HepG2 (cell line): ENCODE results near the gene PFN1. TPM values are rescaled to one million over a fixed set of nuclear protein-coding genes. Genes with fewer than 3 reads are reported as not detected.

Source experiments
- FOXK2 ChIP-seq: fragments of 450-650 bp; IDR thresholded peaks from 2 replicates; pipeline ENCODE4 v1.6.1; 2016
- GATAD2A ChIP-seq: IDR thresholded peaks from 2 replicates; pipeline ENCODE4 v1.6.1; 2016
- HNRNPH1 ChIP-seq: fragments of 200-400 bp; formaldehyde crosslinking; optimal IDR thresholded peaks from 2 replicates; pipeline ENCODE3; 2017; ENCODE audit warnings: mild to moderate bottlenecking, low read depth, low read length
- HNRNPK ChIP-seq: fragments of 200-400 bp; formaldehyde crosslinking; IDR thresholded peaks from 2 replicates; pipeline ENCODE4 v1.6.1; 2018; ENCODE audit warnings: low read length, low read depth, moderate library complexity, mild to moderate bottlenecking; ENCODE audit not compliant: poor library complexity, severe bottlenecking
- KLF13 ChIP-seq: sonication (generic); formaldehyde crosslinking; IDR thresholded peaks from 2 replicates; pipeline ENCODE4 v1.4.0; 2020; ENCODE audit warnings: mild to moderate bottlenecking, missing genetic modification reagents
- POLR2A ChIP-seq, 2 experiments: IDR thresholded peaks; 2 replicates each; pipeline ENCODE4 v1.6.1; 2011; ENCODE audit warnings: low read depth in 2 of 2, low read length in 2 of 2, mild to moderate bottlenecking in 1 of 2, moderate library complexity in 1 of 2; ENCODE audit not compliant: insufficient read depth in 1 of 2
- PTBP1 ChIP-seq: fragments of 200-400 bp; formaldehyde crosslinking; IDR thresholded peaks from 2 replicates; pipeline ENCODE4 v1.6.1; 2018; ENCODE audit warnings: low read length, low read depth; ENCODE audit not compliant: poor library complexity, severe bottlenecking
- RORA ChIP-seq: sonication (generic); formaldehyde crosslinking; IDR thresholded peaks from 2 replicates; pipeline ENCODE4 v1.5.0; 2020; ENCODE audit warnings: mild to moderate bottlenecking, missing genetic modification reagents, moderate library complexity
- SNAI1 ChIP-seq: sonication (generic); formaldehyde crosslinking; IDR thresholded peaks from 2 replicates; pipeline ENCODE4 v1.5.0; 2020; ENCODE audit warnings: mild to moderate bottlenecking, missing genetic modification reagents, borderline replicate concordance
- THAP11 ChIP-seq: IDR thresholded peaks from 2 replicates; pipeline ENCODE4 v1.6.1; 2016; ENCODE audit warnings: missing biosample characterization, missing genetic modification reagents
- TRIM24 ChIP-seq: sonication (generic); formaldehyde crosslinking; IDR thresholded peaks from 2 replicates; pipeline ENCODE4 v1.8.0; 2022; ENCODE audit warnings: mild to moderate bottlenecking, missing genetic modification reagents
- U2AF2 ChIP-seq: fragments of 200-400 bp; formaldehyde crosslinking; IDR thresholded peaks from 2 replicates; pipeline ENCODE4 v1.6.1; 2017; ENCODE audit warnings: low read depth, mild to moderate bottlenecking, low read length
- ZNF235 ChIP-seq: sonication (generic); formaldehyde crosslinking; IDR thresholded peaks from 2 replicates; pipeline ENCODE4 v1.8.1; 2023; ENCODE audit warnings: mild to moderate bottlenecking, missing genetic modification reagents, borderline replicate concordance
- ZNF564 ChIP-seq: sonication (generic); formaldehyde crosslinking; IDR thresholded peaks from 2 replicates; pipeline ENCODE4 v1.8.1; 2023; ENCODE audit warnings: mild to moderate bottlenecking, missing genetic modification reagents
- polyA plus RNA-seq, 8 experiments: library from polyadenylated mRNA; depleted of rRNA in 3 of 8; stranded (reverse) in 7 of 8; unstranded in 1 of 8; fragments of >200 nt; fragmentation: Illumina TruSeq in 4 of 8; extraction: Trizol in 4 of 8; gene quantifications; 2 replicates each; pipeline versions ENCODE4 v1.2.1 to v1.2.3, GENCODE V29; 2011 to 2016; ENCODE audit warnings: low read depth in 4 of 8, missing spikeins in 1 of 8, mixed read lengths in 1 of 8; ENCODE audit not compliant: insufficient read depth in 1 of 8
- total RNA-seq, 5 experiments: library from RNA; depleted of rRNA; stranded (reverse); fragments of >200 nt; fragmentation: Illumina TruSeq; extraction: Trizol; gene quantifications; 2 replicates each; pipeline ENCODE4 v1.2.3, GENCODE V29; 2016; ENCODE audit warnings: low read depth in 1 of 5
- TF ChIP-seq, protein P1 (sequence below): sonication (generic); formaldehyde crosslinking; IDR thresholded peaks from 2 replicates; pipeline ENCODE4 v1.4.0; 2020; ENCODE audit warnings: mild to moderate bottlenecking, missing genetic modification reagents
- TF ChIP-seq, protein P2 (sequence below): sonication (generic); formaldehyde crosslinking; IDR thresholded peaks from 2 replicates; pipeline ENCODE4 v1.5.0; 2020; ENCODE audit warnings: mild to moderate bottlenecking, missing genetic modification reagents, borderline replicate concordance
- TF ChIP-seq, protein P3 (sequence below): sonication (generic); formaldehyde crosslinking; IDR thresholded peaks from 2 replicates; pipeline ENCODE4 v1.8.0; 2022; ENCODE audit warnings: mild to moderate bottlenecking, missing genetic modification reagents, moderate library complexity
- TF ChIP-seq, protein P4 (sequence below): sonication (generic); formaldehyde crosslinking; IDR thresholded peaks from 2 replicates; pipeline ENCODE4 v1.4.0; 2020; ENCODE audit warnings: missing genetic modification reagents
- TF ChIP-seq, protein P5 (sequence below), 2 experiments: sonication (generic) in 1 of 2; formaldehyde crosslinking in 1 of 2; IDR thresholded peaks; 2 replicates each; pipeline versions ENCODE4 v1.4.0 to v1.6.1; 2018 to 2020; ENCODE audit warnings: missing genetic modification reagents in 2 of 2, borderline replicate concordance in 1 of 2, low read depth in 1 of 2, mild to moderate bottlenecking in 1 of 2, missing biosample characterization in 1 of 2

PFN1 gene
- total and polyA plus RNA-seq, 2 of the 13 experiments (the other 11 are each of a cell fraction or from before 2014, with no cell fraction given) = 494 to 613 TPM

DNA sequence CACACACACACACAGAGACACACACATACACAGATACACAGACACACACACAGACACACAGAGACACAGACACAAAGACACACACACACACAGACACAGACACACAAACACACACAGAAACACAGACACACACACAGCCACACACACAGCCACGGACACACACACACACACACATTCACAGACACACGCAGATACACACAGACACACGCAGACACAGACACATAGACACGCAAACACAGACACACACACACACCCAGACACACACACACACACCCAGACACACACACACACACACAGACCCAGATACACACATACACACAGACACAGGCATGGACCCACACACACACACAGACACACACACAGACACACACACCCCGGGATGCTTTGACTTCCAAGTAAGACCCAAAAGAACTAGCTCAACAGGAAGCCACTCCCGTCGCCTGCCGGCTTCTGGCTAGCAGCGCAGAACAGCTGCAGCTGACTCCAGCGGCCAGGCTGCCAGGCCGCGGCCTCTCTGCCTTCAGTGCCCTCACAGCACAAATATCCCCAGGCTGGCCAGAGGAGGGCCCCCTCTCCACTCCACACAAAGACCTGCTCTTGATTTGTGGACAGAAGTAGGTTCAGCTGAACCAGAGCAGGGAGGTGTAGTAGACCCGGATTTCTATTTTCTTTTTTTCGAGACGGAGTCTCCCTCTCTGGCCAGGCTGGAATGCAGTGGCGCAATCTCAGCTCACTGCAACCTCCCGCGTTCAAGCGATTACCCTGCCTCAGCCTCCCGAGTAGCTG, 39.4 kb downstream of the PFN1 start (continued):
- TF ChIP-seq, protein P1, sequence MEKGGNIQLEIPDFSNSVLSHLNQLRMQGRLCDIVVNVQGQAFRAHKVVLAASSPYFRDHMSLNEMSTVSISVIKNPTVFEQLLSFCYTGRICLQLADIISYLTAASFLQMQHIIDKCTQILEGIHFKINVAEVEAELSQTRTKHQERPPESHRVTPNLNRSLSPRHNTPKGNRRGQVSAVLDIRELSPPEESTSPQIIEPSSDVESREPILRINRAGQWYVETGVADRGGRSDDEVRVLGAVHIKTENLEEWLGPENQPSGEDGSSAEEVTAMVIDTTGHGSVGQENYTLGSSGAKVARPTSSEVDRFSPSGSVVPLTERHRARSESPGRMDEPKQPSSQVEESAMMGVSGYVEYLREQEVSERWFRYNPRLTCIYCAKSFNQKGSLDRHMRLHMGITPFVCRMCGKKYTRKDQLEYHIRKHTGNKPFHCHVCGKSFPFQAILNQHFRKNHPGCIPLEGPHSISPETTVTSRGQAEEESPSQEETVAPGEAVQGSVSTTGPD (CRISPR knock-in tag) = no peak
- no peak for TF ChIP-seq HNRNPK
- no peak for TF ChIP-seq PTBP1
- TF ChIP-seq U2AF2 = no peak
- TF ChIP-seq HNRNPH1 = no peak
- TF ChIP-seq, protein P2, sequence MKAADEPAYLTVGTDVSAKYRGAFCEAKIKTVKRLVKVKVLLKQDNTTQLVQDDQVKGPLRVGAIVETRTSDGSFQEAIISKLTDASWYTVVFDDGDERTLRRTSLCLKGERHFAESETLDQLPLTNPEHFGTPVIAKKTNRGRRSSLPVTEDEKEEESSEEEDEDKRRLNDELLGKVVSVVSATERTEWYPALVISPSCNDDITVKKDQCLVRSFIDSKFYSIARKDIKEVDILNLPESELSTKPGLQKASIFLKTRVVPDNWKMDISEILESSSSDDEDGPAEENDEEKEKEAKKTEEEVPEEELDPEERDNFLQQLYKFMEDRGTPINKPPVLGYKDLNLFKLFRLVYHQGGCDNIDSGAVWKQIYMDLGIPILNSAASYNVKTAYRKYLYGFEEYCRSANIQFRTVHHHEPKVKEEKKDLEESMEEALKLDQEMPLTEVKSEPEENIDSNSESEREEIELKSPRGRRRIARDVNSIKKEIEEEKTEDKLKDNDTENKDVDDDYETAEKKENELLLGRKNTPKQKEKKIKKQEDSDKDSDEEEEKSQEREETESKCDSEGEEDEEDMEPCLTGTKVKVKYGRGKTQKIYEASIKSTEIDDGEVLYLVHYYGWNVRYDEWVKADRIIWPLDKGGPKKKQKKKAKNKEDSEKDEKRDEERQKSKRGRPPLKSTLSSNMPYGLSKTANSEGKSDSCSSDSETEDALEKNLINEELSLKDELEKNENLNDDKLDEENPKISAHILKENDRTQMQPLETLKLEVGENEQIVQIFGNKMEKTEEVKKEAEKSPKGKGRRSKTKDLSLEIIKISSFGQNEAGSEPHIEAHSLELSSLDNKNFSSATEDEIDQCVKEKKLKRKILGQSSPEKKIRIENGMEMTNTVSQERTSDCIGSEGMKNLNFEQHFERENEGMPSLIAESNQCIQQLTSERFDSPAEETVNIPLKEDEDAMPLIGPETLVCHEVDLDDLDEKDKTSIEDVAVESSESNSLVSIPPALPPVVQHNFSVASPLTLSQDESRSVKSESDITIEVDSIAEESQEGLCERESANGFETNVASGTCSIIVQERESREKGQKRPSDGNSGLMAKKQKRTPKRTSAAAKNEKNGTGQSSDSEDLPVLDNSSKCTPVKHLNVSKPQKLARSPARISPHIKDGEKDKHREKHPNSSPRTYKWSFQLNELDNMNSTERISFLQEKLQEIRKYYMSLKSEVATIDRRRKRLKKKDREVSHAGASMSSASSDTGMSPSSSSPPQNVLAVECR (CRISPR knock-in tag) = peak; percentile 66
- TF ChIP-seq FOXK2 = peak; percentile 62; the same call in 1 of the 2 replicates
- TF ChIP-seq THAP11 (CRISPR knock-in tag) = peak; percentile 56; the same call in 1 of the 2 replicates
- TF ChIP-seq ZNF564 (CRISPR knock-in tag) = no peak
- TF ChIP-seq, protein P3, sequence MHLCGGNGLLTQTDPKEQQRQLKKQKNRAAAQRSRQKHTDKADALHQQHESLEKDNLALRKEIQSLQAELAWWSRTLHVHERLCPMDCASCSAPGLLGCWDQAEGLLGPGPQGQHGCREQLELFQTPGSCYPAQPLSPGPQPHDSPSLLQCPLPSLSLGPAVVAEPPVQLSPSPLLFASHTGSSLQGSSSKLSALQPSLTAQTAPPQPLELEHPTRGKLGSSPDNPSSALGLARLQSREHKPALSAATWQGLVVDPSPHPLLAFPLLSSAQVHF (CRISPR knock-in tag) = 0 out of 2 replicates have a peak, but pooled peaks have one; percentile 40
- TF ChIP-seq SNAI1 = no peak
- TF ChIP-seq, protein P4, sequence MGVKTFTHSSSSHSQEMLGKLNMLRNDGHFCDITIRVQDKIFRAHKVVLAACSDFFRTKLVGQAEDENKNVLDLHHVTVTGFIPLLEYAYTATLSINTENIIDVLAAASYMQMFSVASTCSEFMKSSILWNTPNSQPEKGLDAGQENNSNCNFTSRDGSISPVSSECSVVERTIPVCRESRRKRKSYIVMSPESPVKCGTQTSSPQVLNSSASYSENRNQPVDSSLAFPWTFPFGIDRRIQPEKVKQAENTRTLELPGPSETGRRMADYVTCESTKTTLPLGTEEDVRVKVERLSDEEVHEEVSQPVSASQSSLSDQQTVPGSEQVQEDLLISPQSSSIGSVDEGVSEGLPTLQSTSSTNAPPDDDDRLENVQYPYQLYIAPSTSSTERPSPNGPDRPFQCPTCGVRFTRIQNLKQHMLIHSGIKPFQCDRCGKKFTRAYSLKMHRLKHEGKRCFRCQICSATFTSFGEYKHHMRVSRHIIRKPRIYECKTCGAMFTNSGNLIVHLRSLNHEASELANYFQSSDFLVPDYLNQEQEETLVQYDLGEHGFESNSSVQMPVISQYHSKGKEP (CRISPR knock-in tag) = no peak
- TF ChIP-seq RORA (CRISPR knock-in tag) = no peak
- TF ChIP-seq ZNF235 (CRISPR knock-in tag) = no peak
- peak in 1 of 2 experiments; percentile 43; a peak in 1 of 4 replicates for TF ChIP-seq POLR2A (IDR thresholded peaks at IDR 0.05; ENCODE audit: insufficient read depth in 1 of 2, low read depth in 2 of 2, low read length in 2 of 2)
- TF ChIP-seq, protein P5, sequence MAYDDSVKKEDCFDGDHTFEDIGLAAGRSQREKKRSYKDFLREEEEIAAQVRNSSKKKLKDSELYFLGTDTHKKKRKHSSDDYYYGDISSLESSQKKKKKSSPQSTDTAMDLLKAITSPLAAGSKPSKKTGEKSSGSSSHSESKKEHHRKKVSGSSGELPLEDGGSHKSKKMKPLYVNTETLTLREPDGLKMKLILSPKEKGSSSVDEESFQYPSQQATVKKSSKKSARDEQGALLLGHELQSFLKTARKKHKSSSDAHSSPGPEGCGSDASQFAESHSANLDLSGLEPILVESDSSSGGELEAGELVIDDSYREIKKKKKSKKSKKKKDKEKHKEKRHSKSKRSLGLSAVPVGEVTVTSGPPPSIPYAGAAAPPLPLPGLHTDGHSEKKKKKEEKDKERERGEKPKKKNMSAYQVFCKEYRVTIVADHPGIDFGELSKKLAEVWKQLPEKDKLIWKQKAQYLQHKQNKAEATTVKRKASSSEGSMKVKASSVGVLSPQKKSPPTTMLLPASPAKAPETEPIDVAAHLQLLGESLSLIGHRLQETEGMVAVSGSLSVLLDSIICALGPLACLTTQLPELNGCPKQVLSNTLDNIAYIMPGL (CRISPR knock-in tag; IDR thresholded peaks at IDR 0.05; ENCODE audit: borderline replicate concordance in 1 of 2, low read depth in 1 of 2) = peak; percentile 84 to 93
- 0 out of 2 replicates have a peak, but pooled peaks have one; percentile 28 for TF ChIP-seq KLF13 (CRISPR knock-in tag)
- TF ChIP-seq GATAD2A (CRISPR knock-in tag) = peak; percentile 35; the same call in 1 of the 2 replicates
- TF ChIP-seq TRIM24 (CRISPR knock-in tag) = 0 out of 2 replicates have a peak, but pooled peaks have one; percentile 32
